Lower leg skin (tissue), 3 donors: ENCODE measurements around the gene CLEC1A.

Experiments used
- POLR2A ChIP-seq, 2 donors: fragments of 450-650 bp; IDR thresholded peaks; one replicate each; pipeline ENCODE4 v1.6.1; 2016 to 2017; ENCODE audit warnings: antibody characterized with exemption in 2 of 2, mild to moderate bottlenecking in 1 of 2, moderate library complexity in 1 of 2
- TF ChIP-seq, protein P1 (sequence below), 3 donors: fragments of 450-650 bp; IDR thresholded peaks; one replicate each; pipeline ENCODE4 v1.5.1; 2016; ENCODE audit warnings: antibody characterized with exemption in 3 of 3, mild to moderate bottlenecking in 3 of 3, moderate library complexity in 2 of 3

GRCh38 chr12:10048526-10048925 is 50.3 kb downstream of the CLEC1A start:
- TF ChIP-seq, protein P1, sequence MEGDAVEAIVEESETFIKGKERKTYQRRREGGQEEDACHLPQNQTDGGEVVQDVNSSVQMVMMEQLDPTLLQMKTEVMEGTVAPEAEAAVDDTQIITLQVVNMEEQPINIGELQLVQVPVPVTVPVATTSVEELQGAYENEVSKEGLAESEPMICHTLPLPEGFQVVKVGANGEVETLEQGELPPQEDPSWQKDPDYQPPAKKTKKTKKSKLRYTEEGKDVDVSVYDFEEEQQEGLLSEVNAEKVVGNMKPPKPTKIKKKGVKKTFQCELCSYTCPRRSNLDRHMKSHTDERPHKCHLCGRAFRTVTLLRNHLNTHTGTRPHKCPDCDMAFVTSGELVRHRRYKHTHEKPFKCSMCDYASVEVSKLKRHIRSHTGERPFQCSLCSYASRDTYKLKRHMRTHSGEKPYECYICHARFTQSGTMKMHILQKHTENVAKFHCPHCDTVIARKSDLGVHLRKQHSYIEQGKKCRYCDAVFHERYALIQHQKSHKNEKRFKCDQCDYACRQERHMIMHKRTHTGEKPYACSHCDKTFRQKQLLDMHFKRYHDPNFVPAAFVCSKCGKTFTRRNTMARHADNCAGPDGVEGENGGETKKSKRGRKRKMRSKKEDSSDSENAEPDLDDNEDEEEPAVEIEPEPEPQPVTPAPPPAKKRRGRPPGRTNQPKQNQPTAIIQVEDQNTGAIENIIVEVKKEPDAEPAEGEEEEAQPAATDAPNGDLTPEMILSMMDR (IDR thresholded peaks at IDR 0.05) = no peak
- no peak for TF ChIP-seq POLR2A (IDR thresholded peaks at IDR 0.05)
